HS-5 (cell line): ENCODE data around the gene KRT83.
"Not testable (repeated sequence)": the region's sequence is repeated elsewhere in the genome, so short reads cannot be mapped to it uniquely, and the experiment has no call there.

Experiments
- DNase-seq: peaks from one replicate; pipeline ENCODE4 v3.0.0-alpha.2; 2012; ENCODE audit warnings: low read depth

Gene KRT83

DNA sequence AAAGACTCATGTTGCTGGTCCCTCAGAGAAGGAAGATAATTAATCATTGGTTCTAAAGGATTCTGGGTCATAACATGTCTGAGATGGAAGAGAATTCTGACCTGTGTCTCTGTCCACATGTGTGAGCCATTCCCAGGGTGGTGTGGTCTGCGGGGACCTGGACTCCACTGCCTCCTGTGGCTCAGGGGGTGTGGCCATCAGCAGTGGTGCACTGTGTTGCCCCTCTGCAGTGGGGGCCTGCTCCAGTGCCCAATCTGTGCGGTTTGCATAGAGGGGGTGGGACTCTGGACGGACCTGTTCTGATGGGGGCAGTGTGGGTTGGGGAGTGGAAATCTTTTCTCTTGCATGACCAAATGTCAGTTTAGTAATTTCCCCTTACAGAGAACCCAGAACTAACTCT, 32.6 kb upstream of the KRT83 start:
- DNase-seq, result no peak

GRCh38 chr12:52352951-52353350, 31.8 kb upstream of the KRT83 start:
- DNase-seq, result no peak

DNA sequence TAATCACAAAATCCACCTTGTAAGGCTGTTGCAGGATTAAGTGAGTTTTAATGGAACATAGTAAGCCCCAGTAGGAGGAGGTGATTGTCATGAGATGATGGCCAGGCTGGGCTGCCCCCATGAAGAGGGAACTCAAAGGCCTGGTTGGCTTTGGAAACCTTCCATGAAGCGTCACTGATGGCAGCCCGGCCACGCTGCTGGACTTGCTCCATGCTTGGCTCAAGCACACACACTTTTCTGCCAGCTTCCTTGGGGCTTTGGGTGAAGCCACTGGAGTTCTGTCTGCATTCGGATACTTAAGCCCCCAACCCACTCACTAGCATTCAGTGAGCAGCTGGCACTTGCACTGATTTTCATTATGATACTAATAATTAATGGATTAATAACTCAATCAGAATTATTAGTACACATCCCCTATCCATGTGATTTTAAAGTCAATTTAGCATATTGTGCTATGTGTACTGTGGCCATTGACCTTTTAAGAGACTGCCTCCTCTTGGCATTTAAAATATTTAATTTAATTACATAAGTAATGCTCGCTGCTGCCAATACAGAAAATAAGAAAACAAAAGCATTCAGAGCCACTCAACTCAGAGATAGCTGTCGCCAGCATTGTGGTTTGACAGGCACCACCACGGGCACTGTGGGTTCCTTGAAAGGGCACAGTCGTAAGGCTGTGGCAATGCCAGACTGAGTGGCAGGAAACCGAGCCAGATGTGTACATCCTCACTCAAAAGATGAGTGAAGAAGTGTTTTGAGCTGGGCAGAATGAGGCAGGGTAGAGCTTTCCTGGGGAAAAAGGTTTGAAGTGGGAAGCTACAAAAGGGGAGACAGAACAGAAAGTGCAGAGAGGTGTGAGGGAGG, 30.2 kb upstream of the KRT83 start:
- DNase-seq, result no peak

GRCh38 chr12:52350786-52351185, 29.6 kb upstream of the KRT83 start:
- DNase-seq, result no peak

- DNase-seq, result no peak
Measured at GRCh38 chr12:52350021-52350620, 28.9 kb upstream of the KRT83 start.

DNA sequence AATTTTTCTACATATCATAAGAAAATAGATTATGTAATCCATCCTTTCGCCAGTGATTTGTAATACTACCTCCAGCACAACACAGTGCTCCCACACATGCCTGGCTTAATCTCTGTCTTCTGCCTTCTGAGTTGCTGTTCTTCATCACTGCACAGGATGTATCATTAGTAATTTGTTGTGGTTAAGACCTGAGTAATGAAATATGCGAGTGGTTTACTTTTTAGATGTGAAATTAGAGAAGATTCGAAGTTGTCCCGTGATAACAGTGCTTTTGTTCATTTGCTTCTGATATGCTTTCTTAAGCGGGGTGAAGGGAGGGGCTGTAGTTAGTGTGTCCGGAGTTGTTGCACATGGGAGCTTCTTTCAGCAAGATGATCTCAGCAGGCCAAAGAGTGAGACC, 28.0 kb upstream of the KRT83 start:
- DNase-seq, result no peak

- no peak for DNase-seq
Measured at GRCh38 chr12:52347551-52348510, 26.6 kb upstream of the KRT83 start.

DNA sequence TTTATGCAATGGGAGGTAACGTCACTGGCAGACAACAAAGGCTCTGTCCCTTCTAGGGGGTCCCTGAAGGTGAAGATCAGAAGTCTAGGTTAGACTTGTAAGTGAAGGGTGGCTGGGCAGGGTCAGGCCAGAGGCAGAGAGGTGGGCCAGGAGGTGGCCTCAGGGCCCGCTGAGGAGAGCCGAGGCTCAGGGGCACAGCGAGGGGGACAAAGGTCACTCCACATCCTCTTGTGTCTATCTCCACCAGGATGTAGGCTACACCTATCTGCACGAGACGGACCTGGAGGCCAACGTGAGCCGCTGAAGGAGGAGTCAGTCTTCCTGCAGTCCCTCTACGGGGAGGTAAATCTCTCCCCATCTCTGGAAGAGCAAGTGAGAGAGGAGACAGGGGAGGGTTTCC, 25.8 kb upstream of the KRT83 start:
- DNase-seq, result no peak

DNA sequence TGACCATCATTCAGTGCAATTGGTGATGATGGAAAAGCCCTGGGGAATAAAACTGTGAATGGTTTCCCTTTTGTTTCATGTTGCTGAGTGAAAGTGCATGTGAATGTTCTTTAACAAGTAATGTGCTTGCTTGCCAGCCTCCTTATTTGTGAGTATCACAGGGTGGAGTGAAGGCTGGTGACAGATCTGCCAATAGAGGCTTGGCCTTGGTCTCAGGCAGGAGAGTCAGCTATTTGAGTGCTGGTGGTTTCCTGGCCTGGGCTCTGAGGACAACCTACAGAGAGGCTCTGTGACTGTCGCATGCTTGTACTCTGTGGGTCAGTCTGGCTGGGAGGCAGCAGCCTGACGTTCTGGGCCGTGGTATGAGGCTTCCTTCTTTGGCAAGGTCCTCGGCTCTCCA, 25.4 kb upstream of the KRT83 start:
- DNase-seq, result no peak

DNA sequence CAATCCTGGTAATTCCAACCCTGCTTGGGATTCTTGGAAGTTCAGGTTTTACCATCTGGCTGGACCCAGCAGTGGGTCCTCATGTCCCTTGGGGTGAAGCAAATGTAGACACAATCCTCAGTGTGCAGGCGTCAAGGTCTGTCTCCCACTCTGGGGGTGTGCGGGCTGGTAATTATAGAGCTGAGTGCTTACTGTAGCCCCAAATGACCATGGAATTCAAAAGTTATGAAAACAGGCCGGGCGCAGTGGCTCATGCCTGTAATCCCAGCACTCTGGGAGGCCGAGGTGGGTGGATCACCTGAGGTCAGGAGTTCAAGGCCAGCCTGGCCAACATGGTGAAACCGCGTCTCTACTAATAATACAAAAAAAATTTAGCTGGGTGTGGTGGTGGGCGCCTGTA, 23.8 kb upstream of the KRT83 start:
- DNase-seq, result not testable (repeated sequence)

DNA sequence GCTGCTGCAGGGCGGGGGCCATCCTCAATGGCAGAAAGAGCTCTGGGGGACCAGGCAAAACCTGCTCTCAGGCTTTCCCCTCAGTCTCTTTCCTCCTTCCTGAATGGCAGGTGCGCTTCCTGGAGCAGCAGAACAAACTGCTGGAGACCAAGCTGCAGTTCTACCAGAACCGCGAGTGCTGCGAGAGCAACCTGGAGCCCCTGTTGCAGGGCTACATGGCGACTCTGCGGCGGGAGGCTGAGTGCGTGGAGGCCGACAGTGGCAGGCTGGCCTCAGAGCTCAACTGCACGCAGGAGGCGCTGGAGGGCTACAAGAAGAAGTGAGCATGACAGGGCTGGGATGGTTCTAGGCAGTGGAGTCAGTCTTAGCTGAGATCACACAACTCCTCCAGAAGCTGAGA, 22.9 kb upstream of the KRT83 start:
- no peak for DNase-seq

DNA sequence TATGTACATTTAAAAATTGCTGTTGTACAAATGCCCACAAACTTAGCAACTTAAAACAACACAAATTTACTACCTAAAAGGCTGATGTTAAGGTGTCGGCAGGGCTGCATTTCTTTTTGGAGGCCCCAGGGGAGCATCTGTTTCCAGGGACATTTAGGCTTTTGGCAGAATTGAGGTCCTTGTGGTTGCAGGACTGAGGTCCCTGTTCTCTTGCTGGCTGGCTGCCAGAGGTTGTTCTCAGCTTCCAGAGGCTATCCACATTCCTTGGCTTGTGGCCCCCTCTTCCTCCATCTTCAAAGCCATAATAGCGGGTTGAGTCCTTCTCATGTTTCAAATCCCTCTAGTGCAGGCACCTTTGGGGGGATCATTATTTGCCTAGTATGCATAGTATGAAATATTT, 22.4 kb upstream of the KRT83 start:
- DNase-seq, result no peak

- DNase-seq, result no peak
Measured at GRCh38 chr12:52342781-52343490, 21.7 kb upstream of the KRT83 start.

- no peak for DNase-seq
Measured at GRCh38 chr12:52341066-52341580, 19.9 kb upstream of the KRT83 start.

- no peak for DNase-seq
Measured at GRCh38 chr12:52338241-52338960, 17.2 kb upstream of the KRT83 start.

GRCh38 chr12:52337054-52337453, 15.9 kb upstream of the KRT83 start:
- DNase-seq, result no peak

GRCh38 chr12:52336641-52337040, 15.4 kb upstream of the KRT83 start:
- no peak for DNase-seq

DNA sequence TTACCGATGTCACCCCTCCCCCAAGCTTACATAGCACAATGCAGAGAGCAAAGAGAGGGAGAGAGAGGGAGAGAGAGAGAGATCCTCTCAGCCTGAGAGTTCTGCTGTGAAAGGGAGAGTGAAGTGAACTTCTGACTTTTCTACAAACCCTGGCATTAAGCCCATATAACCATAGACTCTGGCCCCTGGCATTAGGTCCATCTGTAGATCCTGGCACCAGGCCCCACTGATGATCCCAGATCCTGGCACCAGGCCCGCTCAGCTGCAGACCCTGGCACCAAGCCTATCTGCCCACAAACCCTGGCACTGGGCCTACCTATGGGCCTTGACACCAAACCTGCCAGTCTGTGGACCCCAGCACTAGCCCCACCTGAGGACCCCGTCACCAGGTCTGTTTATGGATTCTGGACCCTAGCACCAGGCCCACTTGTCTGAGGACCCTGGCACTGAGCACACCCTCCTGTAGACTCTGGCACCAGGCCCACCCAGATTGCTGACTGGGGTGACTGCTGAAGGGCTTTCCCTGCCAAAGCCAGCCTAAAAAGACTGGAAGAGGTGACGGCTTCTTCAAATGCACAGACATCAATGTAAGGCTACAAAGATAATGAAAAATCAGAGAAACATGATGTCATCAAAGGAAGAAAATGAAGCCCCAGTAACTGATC, 14.5 kb upstream of the KRT83 start:
- no peak for DNase-seq

DNA sequence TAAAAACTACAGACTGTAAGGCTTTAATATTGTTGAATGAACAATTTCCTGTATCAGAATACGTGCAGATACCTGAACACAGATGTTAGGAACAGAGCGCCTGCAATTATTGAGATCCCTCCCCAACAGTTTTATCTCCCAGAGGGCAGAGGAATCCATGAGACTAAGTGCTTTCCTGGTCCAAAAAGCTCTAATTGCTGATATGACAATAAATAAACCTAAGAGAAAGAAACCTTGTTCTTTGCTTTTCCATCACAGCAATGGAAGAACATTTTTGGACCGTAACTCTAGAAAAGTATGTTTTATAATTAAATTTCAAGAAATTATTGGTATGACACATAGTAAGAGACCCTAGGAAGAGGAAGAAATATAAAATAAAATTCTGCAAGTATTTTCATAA, 13.0 kb upstream of the KRT83 start:
- no peak for DNase-seq

- no peak for DNase-seq
Measured at GRCh38 chr12:52333321-52333720, 12.1 kb upstream of the KRT83 start.

DNA sequence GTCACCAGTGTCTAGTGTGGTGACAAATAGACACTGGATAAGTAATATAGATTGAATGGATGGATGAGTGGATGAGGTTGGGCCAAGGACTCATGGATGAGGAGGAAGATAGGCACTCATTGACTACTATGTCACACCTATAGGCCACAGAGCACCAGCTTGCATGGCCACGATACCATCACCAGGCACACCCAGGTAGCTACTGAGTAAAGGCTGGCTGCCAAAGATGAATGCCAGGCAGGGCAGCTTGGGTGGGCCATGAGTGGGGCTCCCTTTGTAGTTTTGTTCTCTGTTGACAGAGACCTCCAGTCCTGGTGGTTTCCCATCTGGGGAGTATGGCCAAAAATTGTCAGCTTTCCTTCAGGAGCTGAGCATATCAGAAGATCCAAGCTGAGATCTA, 11.2 kb upstream of the KRT83 start:
- no peak for DNase-seq
